Calu3 (cell line): ENCODE measurements around the gene LRRC27. TPM values are rescaled to one million over a fixed set of nuclear protein-coding genes. Genes with fewer than 3 reads are reported as not detected.

Source experiments
- BruUV-seq: library from RNA; stranded (reverse); fragments of 400-500 nt; replicated peaks from 2 replicates; lab custom pipeline; 2021; lab: Mats Ljungman, UMichigan
- CTCF ChIA-PET: fragments of 300-600 bp; sonication (Branson Sonifier 250); formaldehyde crosslinking; loops from one replicate; lab custom pipeline; 2022; ENCODE audit warnings: antibody characterized with exemption; lab: Charles Lee
- DNase-seq: peaks from one replicate; pipeline ENCODE4 v3.0.0; 2022
- H3K27ac Mint-ChIP-seq: one replicate; pipeline ENCODE4 v1.8.0; 2022; ENCODE audit warnings: mixed read lengths; ENCODE audit not compliant: unreplicated experiment
- H3K27me3 Mint-ChIP-seq: one replicate; pipeline ENCODE4 v1.8.0; 2022; ENCODE audit warnings: mixed read lengths; ENCODE audit not compliant: unreplicated experiment
- H3K36me3 Mint-ChIP-seq: one replicate; pipeline ENCODE4 v1.8.0; 2022; ENCODE audit warnings: mild to moderate bottlenecking, moderate library complexity, mixed read lengths; ENCODE audit not compliant: insufficient read depth, unreplicated experiment
- H3K4me1 Mint-ChIP-seq: one replicate; pipeline ENCODE4 v1.8.0; 2022; ENCODE audit warnings: mild to moderate bottlenecking, low read depth, mixed read lengths; ENCODE audit not compliant: unreplicated experiment
- H3K4me3 Mint-ChIP-seq: one replicate; pipeline ENCODE4 v1.8.0; 2022; ENCODE audit warnings: mild to moderate bottlenecking, low read depth, moderate library complexity, mixed read lengths; ENCODE audit not compliant: unreplicated experiment
- H3K9me3 Mint-ChIP-seq: one replicate; pipeline ENCODE4 v1.8.0; 2022; ENCODE audit warnings: low read depth, mixed read lengths; ENCODE audit not compliant: unreplicated experiment
- intact Hi-C: fragments of 100-400 bp; cut with micrococcal nuclease; formaldehyde crosslinking; loops from one replicate; pipeline ENCODE4 v1.10.0; 2022; ENCODE audit not compliant: unreplicated experiment
- total RNA-seq: library from RNA; stranded (reverse); gene quantifications from 2 replicates; pipeline ENCODE4 v1.2.3, GENCODE V29; 2022
- TF ChIP-seq, protein P1 (sequence below): fragments of 200-600 bp; IDR thresholded peaks from one replicate; pipeline ENCODE4 v1.8.0; 2022; ENCODE audit warnings: antibody characterized with exemption; ENCODE audit not compliant: unreplicated experiment

The LRRC27 gene
- total RNA-seq, 1 experiment from 2014 or later, result 4.6 TPM

DNA sequence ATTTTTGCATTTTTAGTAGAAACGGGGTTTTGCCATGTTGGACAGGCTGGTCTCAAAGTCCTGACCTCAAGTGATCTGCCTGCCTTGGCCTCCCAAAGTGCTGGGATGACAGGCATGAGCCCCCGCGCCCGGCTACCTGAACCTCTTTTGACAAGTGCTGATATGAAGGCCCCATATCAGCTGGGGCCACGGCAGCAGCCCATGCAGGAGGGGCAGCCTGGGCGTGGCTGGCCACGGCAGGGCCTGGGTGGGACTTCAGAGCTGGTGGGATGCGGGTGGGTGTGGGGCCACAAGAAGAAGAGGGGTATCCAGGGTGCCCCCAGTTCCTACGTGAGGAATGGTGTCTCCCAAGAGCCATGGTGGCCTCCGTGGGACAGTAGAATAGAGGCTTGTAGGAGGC lies 6.9 kb downstream of the LRRC27 start:
- Mint-ChIP-seq H3K9me3 (no peaks in the 10 kb centered on the region), H3K4me1 (no peaks in the 10 kb centered on the region), H3K27ac (no peak overlapping the region), H3K36me3 (no peaks in the 10 kb centered on the region), H3K27me3 (no peaks in the 10 kb centered on the region), H3K4me3 (no peak overlapping the region)
- CTCF ChIA-PET, result no interaction called here
- BruUV-seq, result no TSS peak
- TF ChIP-seq, protein P1, sequence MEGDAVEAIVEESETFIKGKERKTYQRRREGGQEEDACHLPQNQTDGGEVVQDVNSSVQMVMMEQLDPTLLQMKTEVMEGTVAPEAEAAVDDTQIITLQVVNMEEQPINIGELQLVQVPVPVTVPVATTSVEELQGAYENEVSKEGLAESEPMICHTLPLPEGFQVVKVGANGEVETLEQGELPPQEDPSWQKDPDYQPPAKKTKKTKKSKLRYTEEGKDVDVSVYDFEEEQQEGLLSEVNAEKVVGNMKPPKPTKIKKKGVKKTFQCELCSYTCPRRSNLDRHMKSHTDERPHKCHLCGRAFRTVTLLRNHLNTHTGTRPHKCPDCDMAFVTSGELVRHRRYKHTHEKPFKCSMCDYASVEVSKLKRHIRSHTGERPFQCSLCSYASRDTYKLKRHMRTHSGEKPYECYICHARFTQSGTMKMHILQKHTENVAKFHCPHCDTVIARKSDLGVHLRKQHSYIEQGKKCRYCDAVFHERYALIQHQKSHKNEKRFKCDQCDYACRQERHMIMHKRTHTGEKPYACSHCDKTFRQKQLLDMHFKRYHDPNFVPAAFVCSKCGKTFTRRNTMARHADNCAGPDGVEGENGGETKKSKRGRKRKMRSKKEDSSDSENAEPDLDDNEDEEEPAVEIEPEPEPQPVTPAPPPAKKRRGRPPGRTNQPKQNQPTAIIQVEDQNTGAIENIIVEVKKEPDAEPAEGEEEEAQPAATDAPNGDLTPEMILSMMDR, result no peak
- DNase-seq, result no peak
- intact Hi-C loops, result no loop called here

- BruUV-seq, result no TSS peak
- intact Hi-C loops, result no loop called here
- Mint-ChIP-seq H3K36me3 (no peaks in the 10 kb centered on the region), H3K9me3 (no peaks in the 10 kb centered on the region), H3K27ac (no peak overlapping the region), H3K27me3 (no peaks in the 10 kb centered on the region), H3K4me1 (no peaks in the 10 kb centered on the region), H3K4me3 (no peak overlapping the region)
- TF ChIP-seq, protein P1, result no peak
- no peak for DNase-seq
- CTCF ChIA-PET, result no interaction called here
Observed at GRCh38 chr10:132339276-132339675, 7.3 kb downstream of the LRRC27 start.

GRCh38 chr10:132341017-132341416 lies 9.0 kb downstream of the LRRC27 start:
- no peaks in the 10 kb centered on the region for H3K4me1 Mint-ChIP-seq
- BruUV-seq, result no TSS peak
- CTCF ChIA-PET, result no interaction called here
- H3K9me3 Mint-ChIP-seq, result no peaks in the 10 kb centered on the region
- no peak overlapping the region for H3K4me3 Mint-ChIP-seq
- TF ChIP-seq, protein P1, result no peak
- no peaks in the 10 kb centered on the region for H3K27me3 Mint-ChIP-seq
- H3K27ac Mint-ChIP-seq, result no peak overlapping the region
- DNase-seq, result no peak
- intact Hi-C loops, result no loop called here
- H3K36me3 Mint-ChIP-seq, result peaks cover 5% of the 10 kb centered on the region

- Mint-ChIP-seq H3K4me1 (no peaks in the 10 kb centered on the region), H3K9me3 (no peaks in the 10 kb centered on the region), H3K27ac (no peak overlapping the region), H3K27me3 (no peaks in the 10 kb centered on the region), H3K4me3 (no peak overlapping the region), H3K36me3 (peaks cover 5% of the 10 kb centered on the region)
- intact Hi-C loops, result no loop called here
- no TSS peak for BruUV-seq
- TF ChIP-seq, protein P1, result no peak
- DNase-seq, result no peak
- CTCF ChIA-PET, result no interaction called here
Observed at GRCh38 chr10:132341781-132342180, 9.8 kb downstream of the LRRC27 start.
